Measurements from ENCODE around the gene TBXAS1. TPM values are rescaled to one million over a fixed set of nuclear protein-coding genes. Genes with fewer than 3 reads are reported as not detected.
A peak's percentile ranks its signal among the peaks of the same experiment; 100 is the strongest.

The TBXAS1 gene
- total RNA-seq, 1 donor from 2014 or later = 3.8 TPM

DNA sequence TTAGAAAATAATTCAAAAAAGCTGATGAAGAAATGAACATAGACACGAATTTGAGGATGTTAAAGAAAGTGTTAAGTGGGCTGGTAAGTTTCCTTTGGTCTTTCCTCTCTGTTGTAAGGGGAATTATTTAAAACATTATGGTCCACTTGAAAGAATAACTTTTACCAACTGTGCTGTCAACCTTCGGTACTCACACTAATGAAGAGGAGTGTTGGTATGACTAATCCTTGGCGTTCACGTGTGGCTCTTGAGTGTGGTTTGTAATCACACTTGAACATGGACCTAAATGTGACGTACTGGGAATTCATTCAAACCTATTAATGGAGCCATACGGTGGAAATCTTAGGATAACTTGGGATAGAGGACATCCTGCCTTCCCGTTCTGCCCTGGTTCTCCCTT, 41.3 kb downstream of the TBXAS1 start:
- intact Hi-C loops (cut with DNase I) = no loop called here
- H3K27ac ChIP-seq = no peak overlapping the region
- H3K4me3 ChIP-seq = no peak overlapping the region
- DNase-seq (ENCODE audit: low spot score in 2 of 2) = no peak
- TF ChIP-seq, protein P1, sequence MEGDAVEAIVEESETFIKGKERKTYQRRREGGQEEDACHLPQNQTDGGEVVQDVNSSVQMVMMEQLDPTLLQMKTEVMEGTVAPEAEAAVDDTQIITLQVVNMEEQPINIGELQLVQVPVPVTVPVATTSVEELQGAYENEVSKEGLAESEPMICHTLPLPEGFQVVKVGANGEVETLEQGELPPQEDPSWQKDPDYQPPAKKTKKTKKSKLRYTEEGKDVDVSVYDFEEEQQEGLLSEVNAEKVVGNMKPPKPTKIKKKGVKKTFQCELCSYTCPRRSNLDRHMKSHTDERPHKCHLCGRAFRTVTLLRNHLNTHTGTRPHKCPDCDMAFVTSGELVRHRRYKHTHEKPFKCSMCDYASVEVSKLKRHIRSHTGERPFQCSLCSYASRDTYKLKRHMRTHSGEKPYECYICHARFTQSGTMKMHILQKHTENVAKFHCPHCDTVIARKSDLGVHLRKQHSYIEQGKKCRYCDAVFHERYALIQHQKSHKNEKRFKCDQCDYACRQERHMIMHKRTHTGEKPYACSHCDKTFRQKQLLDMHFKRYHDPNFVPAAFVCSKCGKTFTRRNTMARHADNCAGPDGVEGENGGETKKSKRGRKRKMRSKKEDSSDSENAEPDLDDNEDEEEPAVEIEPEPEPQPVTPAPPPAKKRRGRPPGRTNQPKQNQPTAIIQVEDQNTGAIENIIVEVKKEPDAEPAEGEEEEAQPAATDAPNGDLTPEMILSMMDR (IDR thresholded peaks at IDR 0.05) = no peak
- no peaks in the 10 kb centered on the region for H3K27me3 ChIP-seq
- no peaks in the 10 kb centered on the region for H3K36me3 ChIP-seq
- H3K4me1 ChIP-seq = peaks cover 0 to 3% of the 10 kb centered on the region in 2 donors
- no peaks in the 10 kb centered on the region for H3K9me3 ChIP-seq

DNA sequence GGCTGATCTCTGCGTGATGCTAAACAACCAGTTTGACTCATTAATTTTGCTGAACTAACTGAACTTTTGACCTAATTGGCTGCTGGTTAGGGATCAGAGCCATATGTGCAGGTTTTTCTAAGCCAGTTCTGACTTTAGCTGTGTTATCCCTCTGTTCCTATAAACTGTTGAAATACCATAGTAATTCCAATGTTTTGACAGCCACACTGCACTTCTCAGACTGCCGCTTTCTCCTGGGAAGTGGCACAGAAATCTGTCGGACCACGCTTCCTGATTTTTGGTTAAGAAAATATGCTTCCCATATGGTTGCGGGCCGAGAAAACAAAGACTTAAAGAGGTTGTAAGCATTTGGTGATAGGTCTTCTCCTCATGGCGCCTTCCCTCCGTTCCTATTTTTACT, 42.3 kb downstream of the TBXAS1 start:
- H3K4me3 ChIP-seq = no peak overlapping the region
- intact Hi-C loops (cut with DNase I) = no loop called here
- H3K9me3 ChIP-seq = no peaks in the 10 kb centered on the region
- DNase-seq (ENCODE audit: low spot score in 2 of 2) = peak in 1 of 2 donors; percentile 34
- H3K27ac ChIP-seq = no peak overlapping the region
- TF ChIP-seq, protein P1 (IDR thresholded peaks at IDR 0.05) = no peak
- H3K27me3 ChIP-seq = no peaks in the 10 kb centered on the region
- H3K4me1 ChIP-seq = peaks cover 0 to 3% of the 10 kb centered on the region in 2 donors
- H3K36me3 ChIP-seq = no peaks in the 10 kb centered on the region

DNA sequence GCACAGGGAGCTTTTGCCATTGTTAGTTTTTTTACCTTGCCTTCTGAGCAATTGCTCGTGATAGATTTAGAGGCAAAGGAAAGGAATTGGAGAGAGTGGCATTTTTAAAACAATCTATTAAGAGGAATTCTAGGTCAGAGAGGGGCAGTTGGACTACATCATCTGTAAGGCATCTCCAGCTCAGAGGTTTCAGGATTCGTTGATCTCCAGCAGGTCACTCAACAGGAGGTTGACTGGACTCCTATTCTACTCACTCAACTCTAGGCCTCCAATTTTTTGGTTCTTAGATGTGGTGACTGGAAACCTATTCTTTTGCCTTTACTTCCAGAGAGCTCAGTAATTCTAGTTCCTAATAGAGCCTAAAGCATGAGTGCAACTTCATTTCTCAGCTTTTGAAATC, 42.8 kb downstream of the TBXAS1 start:
- TF ChIP-seq, protein P1 (IDR thresholded peaks at IDR 0.05) = no peak
- no peaks in the 10 kb centered on the region for H3K9me3 ChIP-seq
- H3K27me3 ChIP-seq = no peaks in the 10 kb centered on the region
- DNase-seq (ENCODE audit: low spot score in 2 of 2) = peak in 1 of 2 donors; percentile 5
- H3K36me3 ChIP-seq = no peaks in the 10 kb centered on the region
- H3K27ac ChIP-seq = no peak overlapping the region
- intact Hi-C loops (cut with DNase I) = no loop called here
- H3K4me1 ChIP-seq = peaks cover 0 to 3% of the 10 kb centered on the region in 2 donors
- no peak overlapping the region for H3K4me3 ChIP-seq

DNA sequence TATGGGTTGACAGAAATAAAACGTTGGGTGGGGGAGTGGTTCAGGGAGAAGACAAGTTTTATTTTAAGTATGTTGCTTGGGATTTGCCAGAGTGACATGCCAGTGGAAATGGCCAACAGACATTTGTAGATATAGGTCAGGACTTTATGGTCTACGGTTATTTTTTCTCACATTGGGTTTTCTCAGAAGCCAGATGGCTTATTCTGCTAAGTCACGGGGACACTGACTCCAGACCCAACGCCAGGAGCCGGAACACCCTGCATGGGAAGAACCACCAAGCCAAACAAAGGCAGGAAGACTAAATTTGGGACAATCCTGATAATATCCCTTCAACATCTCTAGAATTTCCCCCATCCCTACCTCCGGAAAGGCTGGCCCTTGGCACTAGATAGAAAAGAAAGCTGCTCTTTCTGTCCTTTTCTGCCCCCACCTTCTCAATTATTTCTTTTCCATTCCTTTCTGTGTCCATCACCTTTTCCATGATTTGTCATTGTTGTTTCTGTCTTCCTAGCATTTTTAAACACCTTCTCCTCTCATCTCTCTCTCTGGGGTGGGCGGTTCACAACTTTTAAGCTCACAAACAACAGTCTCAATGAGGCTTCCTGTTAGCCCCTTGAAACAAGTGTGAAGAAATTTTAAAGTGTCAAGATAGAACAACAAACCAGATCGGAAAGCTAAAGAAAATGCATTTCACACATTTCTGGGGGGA, 44.7 kb downstream of the TBXAS1 start:
- Histone ChIP-seq H3K4me3 (no peak overlapping the region), H3K4me1 (peaks cover 0 to 3% of the 10 kb centered on the region in 2 donors), H3K27ac (no peak overlapping the region), H3K27me3 (no peaks in the 10 kb centered on the region), H3K9me3 (no peaks in the 10 kb centered on the region), H3K36me3 (no peaks in the 10 kb centered on the region)
- intact Hi-C loops (cut with DNase I) = no loop called here
- TF ChIP-seq, protein P1 (IDR thresholded peaks at IDR 0.05) = no peak
- DNase-seq (ENCODE audit: low spot score in 2 of 2) = peak in 1 of 2 donors; percentile 53

DNA sequence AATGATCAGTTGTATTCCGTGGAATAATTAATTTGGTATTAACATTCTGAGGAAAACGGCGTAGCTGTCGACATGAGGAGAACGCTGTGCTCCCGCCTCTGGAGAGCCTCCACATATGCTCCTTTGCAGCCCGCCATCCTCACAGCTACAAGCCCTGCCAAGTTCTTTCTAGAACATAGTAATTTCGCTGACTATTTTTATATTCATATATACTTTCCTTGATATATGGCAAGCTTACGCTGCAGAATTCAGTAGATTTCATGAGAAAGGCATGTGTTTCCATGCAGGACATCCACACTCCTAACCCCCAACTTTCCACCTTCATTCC, 45.2 kb downstream of the TBXAS1 start:
- H3K36me3 ChIP-seq = no peaks in the 10 kb centered on the region
- H3K27ac ChIP-seq = no peak overlapping the region
- H3K9me3 ChIP-seq = no peaks in the 10 kb centered on the region
- peak in 1 of 2 donors; percentile 9 for DNase-seq (ENCODE audit: low spot score in 2 of 2)
- intact Hi-C loops (cut with DNase I) = no loop called here
- no peak overlapping the region for H3K4me3 ChIP-seq
- H3K4me1 ChIP-seq = peaks cover 0 to 3% of the 10 kb centered on the region in 2 donors
- TF ChIP-seq, protein P1 (IDR thresholded peaks at IDR 0.05) = no peak
- H3K27me3 ChIP-seq = no peaks in the 10 kb centered on the region
